PC-3 (cell line): Measurements from ENCODE around the gene SSR2. TPM values are rescaled to one million over a fixed set of nuclear protein-coding genes. Genes with fewer than 3 reads are reported as not detected.

Experiments
- ATAC-seq: fragments of 200-7000 bp; cut with Tn5 transposase; 2 replicates; pipeline ENCODE4 v1.9.1; 2020; ENCODE audit warnings: mild to moderate bottlenecking, moderate library complexity
- BruUV-seq: library from RNA; stranded (reverse); fragments of 400-500 nt; replicated peaks from 2 replicates; lab custom pipeline; 2021; lab: Mats Ljungman, UMichigan
- CTCF ChIA-PET: fragments of 300-600 bp; sonication (Branson Sonifier 250); formaldehyde crosslinking; loops from one replicate; lab custom pipeline; 2022; ENCODE audit warnings: antibody characterized with exemption; lab: Charles Lee
- POLR2A ChIA-PET: fragments of 300-600 bp; sonication (Branson Sonifier 250); formaldehyde crosslinking; loops from one replicate; lab custom pipeline; 2022; ENCODE audit warnings: antibody characterized with exemption; ENCODE audit not compliant: unreplicated experiment; lab: Charles Lee
- DNase-seq: peaks from one replicate; pipeline ENCODE4 v3.0.0-alpha.2; 2015
- H2AFZ ChIP-seq: fragments of 300-600 bp; sonication (generic); 2 replicates; pipeline ENCODE4 v1.6.0; 2016; ENCODE audit warnings: antibody characterized with exemption, low read length
- H3F3A ChIP-seq: fragments of 300-600 bp; sonication (generic); one replicate; pipeline ENCODE4 v1.6.0; 2017; ENCODE audit warnings: antibody characterized with exemption, low read length, control low read depth, mild to moderate bottlenecking; ENCODE audit not compliant: unreplicated experiment
- H3K27ac ChIP-seq: fragments of 300-600 bp; sonication (generic); 2 replicates; pipeline ENCODE4 v1.5.1; 2016; ENCODE audit warnings: mild to moderate bottlenecking, low read length
- H3K27me3 ChIP-seq: fragments of 300-600 bp; sonication (generic); 2 replicates; pipeline ENCODE4 v1.6.1; 2016; ENCODE audit warnings: low read length, mixed read lengths
- H3K36me3 ChIP-seq: fragments of 300-600 bp; sonication (generic); 2 replicates; pipeline ENCODE4 v1.6.1; 2016; ENCODE audit warnings: low read depth, mixed run types, low read length, mixed read lengths
- H3K4me1 ChIP-seq: fragments of 300-600 bp; sonication (generic); 2 replicates; pipeline ENCODE4 v1.5.1; 2016; ENCODE audit warnings: low read length; ENCODE audit not compliant: insufficient read depth
- H3K4me2 ChIP-seq: fragments of 300-600 bp; sonication (generic); 2 replicates; pipeline ENCODE4 v1.6.0; 2016; ENCODE audit warnings: low read length
- H3K4me3 ChIP-seq: fragments of 300-600 bp; sonication (generic); 2 replicates; pipeline ENCODE4 v1.5.1; 2016; ENCODE audit warnings: mild to moderate bottlenecking, low read length, mixed read lengths
- H3K79me2 ChIP-seq: fragments of 300-600 bp; sonication (generic); 2 replicates; pipeline ENCODE4 v1.6.1; 2017; ENCODE audit warnings: low read length, mixed read lengths
- H3K9ac ChIP-seq: fragments of 300-600 bp; sonication (generic); 2 replicates; pipeline ENCODE4 v1.6.0; 2016; ENCODE audit warnings: mild to moderate bottlenecking, low read length
- H3K9me2 ChIP-seq: fragments of 300-600 bp; sonication (generic); replicated peaks from 2 replicates; pipeline ENCODE4 v1.6.1; 2016; ENCODE audit warnings: mixed run types, low read length, mixed read lengths
- H3K9me3 ChIP-seq: fragments of 300-600 bp; sonication (generic); 2 replicates; pipeline ENCODE4 v1.6.1; 2016; ENCODE audit warnings: low read length, mixed read lengths
- H4K20me1 ChIP-seq: fragments of 300-600 bp; sonication (generic); 2 replicates; pipeline ENCODE4 v1.6.1; 2016; ENCODE audit warnings: low read length, mixed read lengths
- CTCF ChIP-seq: fragments of 300-600 bp; sonication (generic); conservative IDR thresholded peaks from 2 replicates; pipeline ENCODE4 v1.5.1; 2017; ENCODE audit warnings: antibody characterized with exemption, low read depth, mild to moderate bottlenecking, low read length
- EZH2 ChIP-seq: fragments of 300-600 bp; sonication (generic); IDR thresholded peaks from one replicate; pipeline ENCODE4 v1.6.1; 2017; ENCODE audit warnings: antibody characterized with exemption, mild to moderate bottlenecking, low read length; ENCODE audit not compliant: unreplicated experiment
- EZH2phosphoT487 ChIP-seq: fragments of 300-600 bp; sonication (generic); IDR thresholded peaks from 2 replicates; pipeline ENCODE4 v1.6.1; 2018; ENCODE audit warnings: mild to moderate bottlenecking, antibody characterized with exemption, low read length, borderline replicate concordance
- intact Hi-C: fragments of 100-400 bp; cut with micrococcal nuclease; formaldehyde crosslinking; loops from 2 replicates; pipeline ENCODE4 v1.9.0; 2023
- total RNA-seq: library from RNA; depleted of rRNA; stranded (reverse); fragments of >200 nt; gene quantifications from 2 replicates; pipeline ENCODE4 v1.2.3, GENCODE V29; 2014

SSR2 gene
- total RNA-seq, 1 experiment from 2014 or later, result 293 TPM

- H3K27ac ChIP-seq, result no peak overlapping the region
- CTCF ChIA-PET, result no interaction called here
- H3K9me2 ChIP-seq, result no peaks in the 10 kb centered on the region
- TF ChIP-seq EZH2phosphoT487 (no peak), CTCF (no peak; the same call in 1 of the 2 replicates), EZH2 (no peak)
- no peak overlapping the region for H3K9ac ChIP-seq
- peaks cover 27% of the 10 kb centered on the region for H3K4me1 ChIP-seq
- ATAC-seq (no peak), DNase-seq (no peak)
- peaks cover 39% of the 10 kb centered on the region for H3K79me2 ChIP-seq
- no peaks in the 10 kb centered on the region for H3K9me3 ChIP-seq
- peaks cover 56% of the 10 kb centered on the region for H3K36me3 ChIP-seq
- H3K27me3 ChIP-seq, result no peaks in the 10 kb centered on the region
- H2AFZ ChIP-seq, result no peak overlapping the region
- POLR2A ChIA-PET, result no interaction called here
- no peaks in the 10 kb centered on the region for H3F3A ChIP-seq
- no TSS peak for BruUV-seq
- no peaks in the 10 kb centered on the region for H4K20me1 ChIP-seq
- no peak overlapping the region for H3K4me2 ChIP-seq
- intact Hi-C loops, result no loop called here
- no peak overlapping the region for H3K4me3 ChIP-seq
Observed at GRCh38 chr1:155966135-155966534, 54.6 kb downstream of the SSR2 start.

- H3K79me2 ChIP-seq, result peaks cover 31% of the 10 kb centered on the region
- POLR2A ChIA-PET, result no interaction called here
- ATAC-seq, result no peak
- peaks cover 32% of the 10 kb centered on the region for H3K4me1 ChIP-seq
- H3K9me2 ChIP-seq, result no peaks in the 10 kb centered on the region
- no peaks in the 10 kb centered on the region for H3K9me3 ChIP-seq
- CTCF ChIA-PET, result interaction anchor here (0.7 kb wide), 1 partner anchor 182 kb away, joined by 3 read pairs; no protein-coding TSS in a partner anchor
- peaks cover 72% of the 10 kb centered on the region for H3K36me3 ChIP-seq
- no peak overlapping the region for H3K4me2 ChIP-seq
- TF ChIP-seq EZH2phosphoT487, result no peak
- no peak for TF ChIP-seq CTCF
- no peak for TF ChIP-seq EZH2
- intact Hi-C loops, result no loop called here
- DNase-seq, result no peak
- BruUV-seq, result no TSS peak
- H4K20me1 ChIP-seq, result no peaks in the 10 kb centered on the region
- no peak overlapping the region for H3K4me3 ChIP-seq
- H3K27ac ChIP-seq, result no peak overlapping the region
- no peak overlapping the region for H2AFZ ChIP-seq
- no peaks in the 10 kb centered on the region for H3K27me3 ChIP-seq
- no peaks in the 10 kb centered on the region for H3F3A ChIP-seq
- H3K9ac ChIP-seq, result no peak overlapping the region
Observed at GRCh38 chr1:155964193-155964592, 56.6 kb downstream of the SSR2 start.

GRCh38 chr1:155962599-155963211, 58.0 kb downstream of the SSR2 start:
- TF ChIP-seq EZH2phosphoT487 (no peak), CTCF (no peak), EZH2 (no peak)
- ATAC-seq, result peak; percentile 4
- Histone ChIP-seq H3F3A (no peaks in the 10 kb centered on the region), H3K27ac (peak overlapping the region; percentile 93), H2AFZ (no peak overlapping the region), H3K27me3 (no peaks in the 10 kb centered on the region), H4K20me1 (no peaks in the 10 kb centered on the region), H3K4me1 (peaks cover 32% of the 10 kb centered on the region), H3K79me2 (peaks cover 17% of the 10 kb centered on the region), H3K9me3 (no peaks in the 10 kb centered on the region), H3K9me2 (no peaks in the 10 kb centered on the region), H3K36me3 (peaks cover 64% of the 10 kb centered on the region), H3K4me2 (peak overlapping the region; percentile 32), H3K9ac (peak overlapping the region; percentile 61), H3K4me3 (no peak overlapping the region)
- POLR2A ChIA-PET, result interaction anchor here (0.5 to 1.0 kb wide), 4 partner anchors 14 to 556 kb away, joined by 3 to 8 read pairs (median 3); partner anchors contain the start of gene SLC25A44
- DNase-seq, result peak; percentile 49
- no TSS peak for BruUV-seq
- CTCF ChIA-PET, result interaction anchor here (0.6 to 1.0 kb wide), 4 partner anchors 13 to 27 kb away, joined by 3 to 8 read pairs (median 4); partner anchors contain the start of gene ARHGEF2
- intact Hi-C loops, result loop anchor here (1.0 kb wide), 2 partner anchors 21 to 24 kb away; no protein-coding TSS in a partner anchor
